Measurements from ENCODE around the gene FNDC3B. TPM values are rescaled to one million over a fixed set of nuclear protein-coding genes. Genes with fewer than 3 reads are reported as not detected.

FNDC3B gene
- total RNA-seq, 1 experiment from 2014 or later = 34.4 TPM

DNA sequence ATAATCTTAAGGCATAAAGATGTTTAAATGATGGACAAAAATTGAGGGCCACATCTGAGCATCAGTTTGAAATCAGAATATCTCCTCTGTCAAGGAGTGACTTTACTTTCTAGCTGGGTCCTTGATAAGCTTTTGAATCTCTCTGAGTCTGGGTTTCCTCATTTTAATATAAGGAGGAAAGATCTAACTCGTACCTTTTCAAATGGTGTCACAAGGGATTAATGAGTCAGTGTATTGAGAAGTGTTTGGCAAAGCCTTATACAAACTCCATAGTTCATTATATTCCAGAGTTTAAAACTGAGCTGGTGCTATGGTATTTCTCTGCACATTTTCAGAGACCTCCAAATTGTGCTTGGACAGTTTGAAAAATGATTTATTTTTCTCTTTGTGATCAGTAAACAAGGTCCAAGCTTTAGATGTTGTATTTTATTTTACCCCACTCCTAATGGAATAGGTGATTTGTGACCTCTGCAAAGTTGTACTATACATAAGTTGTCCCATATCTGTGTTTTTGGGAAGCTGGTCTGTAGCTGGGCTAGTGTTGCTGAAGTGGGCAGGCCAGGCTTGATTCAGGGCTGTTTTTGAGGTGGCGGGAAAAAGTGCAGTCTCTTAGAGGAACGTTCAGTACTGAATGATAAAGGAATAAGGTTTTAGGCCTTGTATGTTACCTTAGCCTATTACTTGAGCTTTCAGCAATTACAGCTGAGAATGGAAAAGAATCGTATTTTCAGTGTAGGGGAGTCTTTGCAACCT, 5.6 kb downstream of the FNDC3B start:
- in situ Hi-C loops (cut with HindIII; ENCODE audit: low pct_unique_long_range_greater_than_20kb, low sequenced_read_pairs) = no loop called here
- DNase-seq (ENCODE audit: low read depth, low spot score) = no peak

DNA sequence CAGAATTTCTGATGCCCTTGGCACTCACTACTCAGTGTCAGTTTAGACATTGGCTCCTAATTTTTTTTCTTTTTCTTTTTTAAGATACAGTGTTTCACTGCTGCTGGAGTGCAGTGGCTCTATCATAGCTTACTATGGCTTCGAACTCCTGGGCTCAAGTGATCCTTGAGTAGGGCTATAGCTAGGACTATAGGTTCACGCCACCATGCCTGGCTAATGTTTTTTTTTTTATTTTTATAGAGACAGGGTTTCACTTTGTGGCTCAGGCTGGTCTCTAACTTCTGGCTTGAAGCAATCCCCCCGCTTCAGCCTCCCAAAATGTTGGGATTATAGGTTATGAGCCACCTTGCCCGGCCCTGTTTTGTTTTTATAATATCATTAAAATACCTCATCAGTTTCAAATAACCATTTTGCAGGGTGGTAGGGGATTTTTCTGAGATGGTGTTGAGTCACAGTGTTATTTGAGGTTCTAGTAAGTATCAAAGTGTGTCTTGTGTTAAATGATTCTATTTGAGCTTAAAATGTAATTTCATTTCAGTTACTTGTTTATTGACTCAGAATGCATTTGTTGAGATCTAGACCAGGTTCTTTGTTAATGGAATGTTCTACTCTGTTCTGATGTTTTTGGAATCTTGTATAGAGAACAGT, 7.0 kb downstream of the FNDC3B start:
- in situ Hi-C loops (cut with HindIII; ENCODE audit: low pct_unique_long_range_greater_than_20kb, low sequenced_read_pairs) = no loop called here
- no peak for DNase-seq (ENCODE audit: low read depth, low spot score)

DNA sequence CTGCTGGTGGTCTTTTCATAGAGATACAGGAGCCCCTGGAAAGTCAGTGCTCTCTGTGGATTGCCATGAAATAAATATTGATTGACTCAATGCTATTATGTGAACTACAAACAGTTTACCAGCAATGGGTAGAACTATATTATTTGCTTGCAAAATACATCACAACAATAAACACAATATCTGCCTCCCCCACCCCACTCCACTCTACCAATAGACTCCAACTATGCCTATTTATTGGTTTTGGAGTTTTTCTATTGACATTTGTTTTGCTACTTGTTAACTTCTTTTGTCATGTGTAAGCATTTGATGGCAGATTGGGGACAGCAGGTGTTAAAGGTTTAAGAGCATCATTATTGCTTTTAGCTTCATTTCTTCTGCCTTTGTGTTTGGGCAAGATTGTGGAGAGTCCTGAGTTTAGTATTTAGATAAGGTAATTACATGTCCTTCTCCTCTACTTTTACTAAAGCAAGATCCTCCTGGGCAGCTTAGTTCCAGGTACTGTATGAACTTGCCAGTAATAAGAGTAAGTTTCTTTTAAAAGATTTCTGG, 8.3 kb downstream of the FNDC3B start:
- no peak for DNase-seq (ENCODE audit: low read depth, low spot score)
- in situ Hi-C loops (cut with HindIII; ENCODE audit: low pct_unique_long_range_greater_than_20kb, low sequenced_read_pairs) = no loop called here

DNA sequence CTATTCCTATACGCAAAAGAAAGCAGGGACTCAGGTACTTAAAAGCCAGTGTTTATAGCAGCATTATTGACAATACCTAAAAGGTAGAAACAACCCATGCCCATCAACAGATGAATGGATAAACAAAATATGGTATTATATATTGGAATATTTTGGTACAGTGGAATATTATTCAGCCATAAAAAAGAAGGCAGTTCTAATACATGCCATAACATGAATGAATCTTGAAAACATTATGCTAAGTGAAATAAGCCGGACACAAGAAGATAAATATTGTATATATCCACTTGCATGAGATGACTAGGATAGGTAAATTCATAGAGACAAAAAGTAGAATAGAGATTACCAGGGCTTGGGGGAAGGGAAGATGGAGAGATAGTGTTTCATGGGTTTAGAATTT, 9.2 kb downstream of the FNDC3B start:
- in situ Hi-C loops (cut with HindIII; ENCODE audit: low pct_unique_long_range_greater_than_20kb, low sequenced_read_pairs) = no loop called here
- DNase-seq (ENCODE audit: low read depth, low spot score) = no peak

DNA sequence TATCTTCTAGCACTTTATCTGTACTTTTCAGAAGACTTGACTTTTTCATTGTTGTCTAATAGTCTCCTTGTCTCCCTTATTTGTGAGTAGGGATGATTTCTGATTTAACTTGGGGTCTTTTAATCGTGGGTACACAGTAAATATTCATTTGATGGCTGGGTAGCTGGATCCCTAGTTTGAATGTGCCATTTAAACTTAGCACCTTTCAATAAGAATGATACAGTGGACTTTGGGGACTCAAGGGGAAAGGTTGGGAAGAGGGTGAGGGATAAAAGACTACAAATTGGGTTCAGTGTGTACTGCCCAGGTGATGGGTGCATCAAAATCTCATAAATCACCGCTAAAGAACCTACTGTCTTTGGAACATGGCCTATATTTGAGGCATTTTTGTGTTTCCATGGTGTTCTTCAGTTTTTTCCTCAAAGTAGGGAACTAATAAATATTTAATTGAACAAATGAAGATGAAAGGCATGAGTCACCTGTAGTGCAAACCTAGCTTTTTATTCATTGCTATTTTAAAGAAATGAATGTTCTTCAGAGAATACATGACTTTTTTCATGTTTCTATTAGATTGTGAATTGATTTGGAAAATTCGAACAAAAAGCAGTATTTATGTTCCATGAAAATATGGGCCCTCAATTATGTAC, 12.1 kb downstream of the FNDC3B start:
- in situ Hi-C loops (cut with HindIII; ENCODE audit: low pct_unique_long_range_greater_than_20kb, low sequenced_read_pairs) = no loop called here
- no peak for DNase-seq (ENCODE audit: low read depth, low spot score)

DNA sequence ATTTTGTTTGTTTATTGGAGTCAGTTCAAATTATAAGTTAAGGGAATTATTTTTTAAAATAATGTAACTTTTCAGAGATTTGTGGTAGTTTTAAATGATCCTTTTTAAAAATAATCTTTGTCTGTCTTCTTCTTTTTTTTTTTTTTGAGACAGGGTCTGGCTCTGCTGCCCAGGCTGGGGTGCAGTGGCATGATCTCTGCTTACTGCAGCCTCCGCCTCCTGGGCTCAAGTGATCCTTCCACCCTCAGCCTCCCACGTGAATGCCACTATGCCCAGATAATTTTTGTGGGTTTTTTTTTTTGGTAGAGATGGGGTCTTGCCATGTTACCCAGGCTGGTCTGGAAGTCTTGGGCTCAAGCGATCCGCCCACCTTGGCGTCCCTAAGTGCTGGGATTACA, 12.6 kb downstream of the FNDC3B start:
- in situ Hi-C loops (cut with HindIII; ENCODE audit: low pct_unique_long_range_greater_than_20kb, low sequenced_read_pairs) = no loop called here

DNA sequence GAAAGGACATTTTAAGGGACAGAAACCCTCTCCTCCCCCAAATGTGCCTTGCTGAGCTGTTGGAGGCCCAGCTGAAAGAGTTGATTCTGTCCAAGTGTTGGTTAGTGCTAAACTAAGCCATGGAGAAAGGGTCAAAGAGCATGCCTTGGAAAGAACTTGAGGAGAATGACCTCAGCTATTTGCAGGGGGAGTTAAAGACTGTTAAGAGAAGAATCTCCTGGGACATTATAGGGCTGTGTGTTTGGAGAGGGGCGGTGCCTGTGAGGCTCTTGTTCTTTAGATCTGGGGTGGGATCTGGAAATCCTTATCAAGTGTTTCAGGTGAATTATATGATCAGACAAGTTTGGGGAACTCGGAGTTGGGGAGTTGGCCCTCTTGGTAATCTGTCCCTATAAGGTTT, 13.0 kb downstream of the FNDC3B start:
- no peak for DNase-seq (ENCODE audit: low read depth, low spot score)
- in situ Hi-C loops (cut with HindIII; ENCODE audit: low pct_unique_long_range_greater_than_20kb, low sequenced_read_pairs) = no loop called here

More for the DNA sequence above, 12.6 kb downstream of the FNDC3B start:
- no peak for DNase-seq (ENCODE audit: low read depth, low spot score)

DNA sequence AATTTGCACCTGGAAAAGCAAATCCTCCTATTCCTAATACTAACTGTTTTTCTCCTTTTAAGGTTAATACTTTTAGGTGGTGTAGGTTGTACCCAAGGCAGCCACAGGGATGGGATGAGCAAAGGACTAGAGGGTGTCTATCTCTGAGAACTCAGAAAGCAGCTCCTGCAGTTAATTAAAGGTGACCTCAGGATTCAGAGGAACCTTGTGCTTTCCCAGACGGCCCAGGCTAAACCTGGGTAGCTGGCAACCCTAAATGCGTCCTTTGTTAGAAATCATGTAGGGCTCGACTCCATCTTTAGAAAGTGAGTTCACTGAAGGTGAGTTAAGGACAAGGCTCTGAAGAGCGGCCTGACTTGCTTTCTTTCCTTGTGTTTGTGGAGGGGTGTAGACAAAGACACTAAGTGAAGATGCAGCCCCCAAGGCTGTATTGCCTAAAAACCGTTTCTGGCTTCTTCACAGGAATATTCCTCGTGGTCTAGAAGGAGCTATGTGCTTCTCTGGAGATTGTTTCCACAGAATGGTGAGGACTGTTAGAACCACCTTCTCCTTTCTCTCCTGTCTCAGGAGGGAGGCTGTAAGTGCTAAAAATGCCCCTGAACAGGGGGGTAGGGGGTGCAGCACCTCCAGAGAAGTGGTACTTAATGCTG, 14.9 kb downstream of the FNDC3B start:
- in situ Hi-C loops (cut with HindIII; ENCODE audit: low pct_unique_long_range_greater_than_20kb, low sequenced_read_pairs) = no loop called here
- DNase-seq (ENCODE audit: low read depth, low spot score) = no peak

DNA sequence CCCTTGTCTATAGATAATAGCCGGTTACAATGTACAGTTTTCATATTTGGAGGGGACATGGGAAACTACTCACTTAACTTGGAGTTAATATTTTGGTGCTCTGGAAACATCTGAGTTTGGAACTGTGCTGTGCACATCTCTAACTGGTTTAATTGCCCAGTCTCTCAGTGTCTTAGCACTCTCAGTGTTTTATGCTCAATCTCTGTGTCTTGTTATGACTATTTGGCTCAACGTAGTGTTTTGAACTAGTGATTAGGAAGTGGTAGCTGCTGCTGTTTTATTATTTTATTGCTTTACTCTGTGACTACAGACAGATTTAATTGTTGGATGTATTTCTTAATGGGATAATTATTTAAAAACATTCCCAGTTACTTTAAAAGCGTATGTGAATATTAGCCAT, 17.0 kb downstream of the FNDC3B start:
- no peak for DNase-seq (ENCODE audit: low read depth, low spot score)
- in situ Hi-C loops (cut with HindIII; ENCODE audit: low pct_unique_long_range_greater_than_20kb, low sequenced_read_pairs) = no loop called here

DNA sequence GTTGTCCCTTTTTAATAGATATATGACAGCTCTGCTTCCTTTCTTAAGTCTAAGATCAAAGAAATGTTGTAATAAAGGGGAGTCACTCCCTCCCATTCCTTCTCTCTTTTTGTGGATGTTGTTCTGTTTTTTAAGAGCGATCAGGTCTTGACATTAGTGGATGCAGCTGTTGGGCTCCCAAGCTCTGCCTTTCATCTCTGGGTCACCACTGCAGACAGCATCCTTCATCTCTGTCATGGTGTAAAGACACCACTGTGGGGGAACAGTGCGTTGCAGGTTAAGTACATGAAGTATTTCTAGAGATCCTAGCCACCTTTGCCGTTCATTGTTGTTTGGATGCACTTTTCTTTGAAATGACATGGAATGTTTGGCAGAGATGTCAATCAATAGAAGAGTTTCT, 17.7 kb downstream of the FNDC3B start:
- in situ Hi-C loops (cut with HindIII; ENCODE audit: low pct_unique_long_range_greater_than_20kb, low sequenced_read_pairs) = no loop called here

DNA sequence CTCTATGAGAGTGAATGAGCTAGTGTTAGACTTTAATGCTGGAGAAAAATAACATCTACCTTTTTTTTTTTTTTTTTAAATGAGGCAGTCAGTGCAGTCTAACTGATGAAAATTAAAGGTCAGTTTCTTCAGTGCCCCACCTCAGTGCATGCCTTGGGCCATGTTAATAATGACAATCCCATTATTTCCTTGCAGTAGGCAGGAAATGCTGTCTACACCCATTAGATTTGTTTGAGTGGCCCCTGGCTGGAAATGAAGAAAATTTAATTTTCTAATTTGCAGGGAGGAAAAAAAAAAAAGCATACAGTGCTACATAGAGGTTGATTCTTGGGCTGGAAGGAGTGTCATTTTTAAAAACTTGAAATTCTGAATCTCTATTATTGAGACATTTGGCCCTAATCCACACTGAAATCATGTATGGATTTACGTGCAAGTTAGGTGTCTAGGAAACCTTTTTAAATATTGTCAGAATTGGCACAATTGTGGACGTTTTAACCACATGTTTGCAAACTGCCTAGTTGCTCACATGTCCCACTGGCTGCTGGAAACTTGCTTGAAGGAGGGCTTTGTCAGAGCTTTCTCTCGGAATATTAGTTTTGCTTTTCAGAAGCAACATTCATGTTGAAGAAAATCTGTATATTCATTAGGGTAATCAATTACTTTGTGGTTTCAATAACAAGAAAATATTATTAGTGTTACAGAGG, 18.4 kb downstream of the FNDC3B start:
- in situ Hi-C loops (cut with HindIII; ENCODE audit: low pct_unique_long_range_greater_than_20kb, low sequenced_read_pairs) = no loop called here
- DNase-seq (ENCODE audit: low read depth, low spot score) = peak; percentile 41

More for the DNA sequence above, 17.7 kb downstream of the FNDC3B start:
- no peak for DNase-seq (ENCODE audit: low read depth, low spot score)

DNA sequence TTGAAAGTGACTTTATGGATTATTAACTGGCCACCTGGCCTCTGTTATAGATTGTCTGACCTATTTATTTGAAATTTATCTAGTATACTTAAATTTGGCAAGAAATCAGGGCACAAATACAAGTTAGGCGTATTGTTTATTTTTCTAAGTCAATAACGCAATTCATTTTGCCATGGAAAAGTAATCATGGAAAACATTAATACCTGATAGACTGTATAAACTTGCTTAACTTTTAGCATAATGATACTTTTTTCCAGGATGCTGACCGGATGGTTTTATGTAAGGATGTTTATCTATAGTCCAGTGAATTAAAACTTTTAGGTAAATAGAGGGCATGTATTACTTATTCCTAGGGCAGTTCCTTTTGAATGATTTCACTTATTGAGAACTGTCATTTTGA, 20.2 kb downstream of the FNDC3B start:
- in situ Hi-C loops (cut with HindIII; ENCODE audit: low pct_unique_long_range_greater_than_20kb, low sequenced_read_pairs) = no loop called here
- no peak for DNase-seq (ENCODE audit: low read depth, low spot score)

DNA sequence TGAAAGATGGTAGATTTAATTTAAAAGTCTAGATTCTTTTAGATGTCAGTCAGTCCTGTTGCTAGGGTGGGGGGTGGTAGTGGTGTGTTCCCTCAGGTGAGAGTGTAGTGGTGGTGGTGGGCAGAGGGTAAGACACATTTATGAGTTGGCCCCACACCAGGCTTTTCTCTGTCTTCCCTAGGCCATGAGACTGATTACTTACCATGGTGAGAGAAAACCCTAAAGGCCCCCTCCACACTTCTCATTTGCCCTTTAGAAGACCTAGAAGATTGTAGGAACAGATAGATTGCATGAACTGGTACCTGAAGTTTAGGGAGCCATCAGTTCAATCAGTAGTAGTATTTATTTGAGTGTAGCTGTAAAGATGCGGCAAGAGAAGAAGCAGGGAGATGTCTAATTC, 20.9 kb downstream of the FNDC3B start:
- no peak for DNase-seq (ENCODE audit: low read depth, low spot score)
- in situ Hi-C loops (cut with HindIII; ENCODE audit: low pct_unique_long_range_greater_than_20kb, low sequenced_read_pairs) = no loop called here

DNA sequence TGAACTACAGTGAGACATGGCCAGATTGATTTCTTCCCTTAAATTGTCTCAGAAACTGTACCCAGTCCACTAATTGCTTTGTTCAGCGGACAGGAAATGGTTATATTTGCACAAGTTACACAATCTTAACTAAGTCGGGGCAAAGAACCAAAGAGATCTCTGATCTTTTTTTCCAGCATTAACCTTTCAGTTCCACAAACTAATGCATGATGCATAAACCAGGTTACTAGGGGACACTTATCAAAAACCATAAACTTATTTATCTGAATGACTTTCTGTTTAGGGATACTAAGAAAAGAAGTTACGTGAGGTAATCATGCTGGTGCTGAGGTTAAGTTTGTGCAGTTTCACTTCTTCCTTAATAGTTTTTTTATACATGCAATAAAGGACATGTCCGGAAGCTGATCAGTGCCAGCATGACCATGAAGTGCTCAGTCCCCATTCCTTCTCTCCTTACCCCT, 22.4 kb downstream of the FNDC3B start:
- peak; percentile 32 for DNase-seq (ENCODE audit: low read depth, low spot score)
- in situ Hi-C loops (cut with HindIII; ENCODE audit: low pct_unique_long_range_greater_than_20kb, low sequenced_read_pairs) = no loop called here

DNA sequence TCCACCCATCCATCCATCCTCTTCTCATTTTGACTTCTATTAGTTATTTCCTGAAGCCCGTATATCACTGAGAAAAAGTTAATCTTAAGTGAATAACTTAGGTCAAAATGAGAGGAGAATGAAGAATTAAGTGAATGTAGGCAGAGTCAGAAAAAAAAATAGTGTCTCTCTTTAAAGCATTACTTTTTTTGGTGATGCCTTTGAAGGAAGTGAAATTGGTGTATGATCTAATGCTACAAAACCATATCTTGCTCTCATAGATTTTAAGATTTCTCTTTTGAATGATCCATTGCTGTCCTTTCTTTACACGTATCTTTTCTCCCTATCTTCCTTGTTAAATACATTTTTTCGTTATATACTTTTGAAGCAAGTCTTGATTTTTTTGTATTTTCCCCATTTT, 23.4 kb downstream of the FNDC3B start:
- in situ Hi-C loops (cut with HindIII; ENCODE audit: low pct_unique_long_range_greater_than_20kb, low sequenced_read_pairs) = no loop called here
- DNase-seq (ENCODE audit: low read depth, low spot score) = no peak

DNA sequence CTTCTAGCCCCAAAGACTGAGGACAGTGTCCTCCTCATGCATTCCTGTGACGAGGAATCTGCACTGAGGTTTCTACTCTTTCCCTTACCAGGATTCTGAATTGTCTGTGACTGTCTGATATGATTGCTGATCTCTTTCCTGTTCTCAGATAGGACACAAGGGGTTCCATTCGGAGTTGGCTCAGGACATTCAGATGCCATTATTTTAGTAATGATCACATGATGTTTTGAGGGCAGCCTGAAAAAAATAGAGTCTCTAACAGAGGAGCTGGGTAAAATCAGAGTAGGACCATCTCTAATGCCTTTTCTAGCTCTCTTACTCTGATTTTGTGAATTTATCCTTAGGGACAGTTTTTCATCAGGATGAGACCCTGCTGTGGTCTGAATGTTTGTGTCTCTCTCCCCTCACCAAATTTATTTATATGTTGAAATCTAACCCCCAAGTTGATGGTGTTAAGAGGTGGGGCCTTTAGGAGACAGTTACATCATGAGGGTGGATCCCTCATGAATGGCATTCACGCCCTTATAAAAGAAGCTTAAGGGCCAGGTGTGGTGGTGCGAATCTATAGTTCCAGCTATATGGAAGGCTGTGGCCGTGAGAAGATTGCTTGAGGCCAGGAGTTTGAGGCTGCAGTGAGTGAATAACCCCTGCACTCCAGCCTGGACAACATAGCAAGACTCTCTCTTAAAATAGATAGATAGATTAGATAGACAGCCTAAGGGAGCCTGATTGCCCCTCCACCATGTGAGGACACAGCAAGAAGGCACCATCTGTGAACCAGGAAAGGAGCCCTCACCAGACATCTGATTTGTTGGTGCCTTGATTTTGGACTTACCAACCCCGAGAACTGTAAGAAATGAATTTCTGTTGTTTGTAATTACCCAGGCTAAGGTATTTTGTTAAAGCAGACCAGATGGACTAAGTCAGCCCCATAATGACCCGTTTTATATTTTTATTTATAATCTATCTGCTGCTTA, 24.4 kb downstream of the FNDC3B start:
- peak; percentile 38 for DNase-seq (ENCODE audit: low read depth, low spot score)
- in situ Hi-C loops (cut with HindIII; ENCODE audit: low pct_unique_long_range_greater_than_20kb, low sequenced_read_pairs) = no loop called here

All from SK-MEL-5 (cell line).